H1 (cell line): Measurements from ENCODE around the gene PLSCR5. TPM values are rescaled to one million over a fixed set of nuclear protein-coding genes. Genes with fewer than 3 reads are reported as not detected.

Experiments
- CHD1 ChIP-seq: IDR thresholded peaks from 2 replicates; pipeline ENCODE4 v1.6.1; 2012; ENCODE audit warnings: low read depth, low read length, improper control_type of control experiment
- EGR1 ChIP-seq: IDR thresholded peaks from 2 replicates; pipeline ENCODE4 v1.6.1; 2011; ENCODE audit warnings: low read depth, low read length, borderline replicate concordance
- FOSL1 ChIP-seq: IDR thresholded peaks from 2 replicates; pipeline ENCODE4 v1.6.1; 2011; ENCODE audit warnings: mild to moderate bottlenecking, low read depth, low read length, moderate library complexity; ENCODE audit not compliant: insufficient read depth
- HDAC2 ChIP-seq, 2 experiments: fragments of 300-600 bp in 1 of 2; sonication (generic) in 1 of 2; IDR thresholded peaks; 2 replicates each; pipeline ENCODE4 v1.6.1; 2011 to 2012; ENCODE audit warnings: low read depth in 2 of 2, low read length in 2 of 2, mild to moderate bottlenecking in 2 of 2, moderate library complexity in 2 of 2, borderline replicate concordance in 1 of 2, inconsistent platforms in 1 of 2
- KDM4A ChIP-seq: IDR thresholded peaks from one replicate; pipeline ENCODE4 v1.7.1; 2012; ENCODE audit warnings: low read depth, mild to moderate bottlenecking, moderate library complexity, low read length, inconsistent platforms; ENCODE audit not compliant: severe bottlenecking
- PHF8 ChIP-seq: fragments of 200-600 bp; sonication (generic); conservative IDR thresholded peaks from 2 replicates; pipeline ENCODE4 v1.7.1; 2012; ENCODE audit warnings: low read depth, mild to moderate bottlenecking, inconsistent platforms, low read length, moderate library complexity
- SUZ12 ChIP-seq: fragments of 200-600 bp; sonication (generic); IDR thresholded peaks from 2 replicates; pipeline ENCODE4 v1.6.1; 2012; ENCODE audit warnings: mild to moderate bottlenecking, inconsistent platforms, low read length, moderate library complexity, mixed read lengths
- TEAD4 ChIP-seq: IDR thresholded peaks from 2 replicates; pipeline ENCODE4 v1.6.1; 2012; ENCODE audit warnings: low read depth, low read length, inconsistent platforms, mixed read lengths
- ZNF274 ChIP-seq: IDR thresholded peaks from 2 replicates; pipeline ENCODE4 v1.7.0; 2012; ENCODE audit warnings: low read length, borderline replicate concordance; ENCODE audit errors: extremely low read depth
- polyA plus RNA-seq, 7 experiments: library from polyadenylated mRNA; depleted of rRNA in 3 of 7; stranded (reverse) in 5 of 7; unstranded in 2 of 7; fragments of >200 nt in 5 of 7; fragments of 200-250 nt in 2 of 7; gene quantifications; 1 replicate in 5 of 7; 2 replicates in 1 of 7; 4 replicates in 1 of 7; pipeline versions ENCODE4 v1.2.1 to v1.2.3, GENCODE V29; 2011 to 2013; ENCODE audit warnings: missing spikeins in 2 of 7, mixed read lengths in 2 of 7
- total RNA-seq: library from RNA; stranded (reverse); fragmentation: NEBNext Ultra II Directional; extraction: Animal tissue kit (Norgen Biotek cat#: 25700); gene quantifications from 2 replicates; pipeline ENCODE4 v1.2.1, GENCODE V29; 2021
- TF ChIP-seq, protein P1 (sequence below): fragments of 300-600 bp; sonication (generic); IDR thresholded peaks from 2 replicates; pipeline ENCODE4 v1.7.1; 2012; ENCODE audit warnings: low read length, moderate library complexity, mild to moderate bottlenecking, inconsistent platforms; ENCODE audit not compliant: insufficient replicate concordance

The PLSCR5 gene
- total and polyA plus RNA-seq, 2 of the 8 experiments (the other 6 are each of a cell fraction or from before 2014, with no cell fraction given): not detected

DNA sequence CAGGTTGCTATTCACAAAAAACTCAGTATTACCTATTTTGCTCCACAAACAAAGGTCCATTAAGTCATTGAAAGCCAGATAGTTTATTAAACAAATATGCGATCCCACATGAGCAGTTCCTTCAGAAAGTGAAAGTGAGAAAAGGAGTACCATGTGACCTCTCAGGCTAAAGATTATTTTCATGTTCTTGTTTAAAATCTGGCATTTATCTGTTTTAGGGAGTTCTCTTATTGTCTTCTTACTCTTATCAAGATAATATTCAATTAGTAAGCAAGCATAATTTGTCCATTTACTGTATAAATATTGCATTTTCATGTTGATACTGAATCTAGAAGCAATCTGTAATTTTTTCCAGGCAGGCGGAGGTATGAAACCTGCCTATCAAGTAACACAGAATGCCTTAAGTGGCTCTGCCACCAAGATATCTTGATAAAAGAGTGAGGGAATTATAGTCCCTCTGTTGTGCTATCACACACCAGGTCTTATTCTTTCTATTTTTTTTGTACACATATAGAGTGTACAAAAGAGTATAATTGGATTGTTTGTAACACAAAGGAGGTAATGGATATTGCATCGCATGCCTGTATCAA lies 20.1 kb upstream of the PLSCR5 start (continued):
- TF ChIP-seq, protein P1, sequence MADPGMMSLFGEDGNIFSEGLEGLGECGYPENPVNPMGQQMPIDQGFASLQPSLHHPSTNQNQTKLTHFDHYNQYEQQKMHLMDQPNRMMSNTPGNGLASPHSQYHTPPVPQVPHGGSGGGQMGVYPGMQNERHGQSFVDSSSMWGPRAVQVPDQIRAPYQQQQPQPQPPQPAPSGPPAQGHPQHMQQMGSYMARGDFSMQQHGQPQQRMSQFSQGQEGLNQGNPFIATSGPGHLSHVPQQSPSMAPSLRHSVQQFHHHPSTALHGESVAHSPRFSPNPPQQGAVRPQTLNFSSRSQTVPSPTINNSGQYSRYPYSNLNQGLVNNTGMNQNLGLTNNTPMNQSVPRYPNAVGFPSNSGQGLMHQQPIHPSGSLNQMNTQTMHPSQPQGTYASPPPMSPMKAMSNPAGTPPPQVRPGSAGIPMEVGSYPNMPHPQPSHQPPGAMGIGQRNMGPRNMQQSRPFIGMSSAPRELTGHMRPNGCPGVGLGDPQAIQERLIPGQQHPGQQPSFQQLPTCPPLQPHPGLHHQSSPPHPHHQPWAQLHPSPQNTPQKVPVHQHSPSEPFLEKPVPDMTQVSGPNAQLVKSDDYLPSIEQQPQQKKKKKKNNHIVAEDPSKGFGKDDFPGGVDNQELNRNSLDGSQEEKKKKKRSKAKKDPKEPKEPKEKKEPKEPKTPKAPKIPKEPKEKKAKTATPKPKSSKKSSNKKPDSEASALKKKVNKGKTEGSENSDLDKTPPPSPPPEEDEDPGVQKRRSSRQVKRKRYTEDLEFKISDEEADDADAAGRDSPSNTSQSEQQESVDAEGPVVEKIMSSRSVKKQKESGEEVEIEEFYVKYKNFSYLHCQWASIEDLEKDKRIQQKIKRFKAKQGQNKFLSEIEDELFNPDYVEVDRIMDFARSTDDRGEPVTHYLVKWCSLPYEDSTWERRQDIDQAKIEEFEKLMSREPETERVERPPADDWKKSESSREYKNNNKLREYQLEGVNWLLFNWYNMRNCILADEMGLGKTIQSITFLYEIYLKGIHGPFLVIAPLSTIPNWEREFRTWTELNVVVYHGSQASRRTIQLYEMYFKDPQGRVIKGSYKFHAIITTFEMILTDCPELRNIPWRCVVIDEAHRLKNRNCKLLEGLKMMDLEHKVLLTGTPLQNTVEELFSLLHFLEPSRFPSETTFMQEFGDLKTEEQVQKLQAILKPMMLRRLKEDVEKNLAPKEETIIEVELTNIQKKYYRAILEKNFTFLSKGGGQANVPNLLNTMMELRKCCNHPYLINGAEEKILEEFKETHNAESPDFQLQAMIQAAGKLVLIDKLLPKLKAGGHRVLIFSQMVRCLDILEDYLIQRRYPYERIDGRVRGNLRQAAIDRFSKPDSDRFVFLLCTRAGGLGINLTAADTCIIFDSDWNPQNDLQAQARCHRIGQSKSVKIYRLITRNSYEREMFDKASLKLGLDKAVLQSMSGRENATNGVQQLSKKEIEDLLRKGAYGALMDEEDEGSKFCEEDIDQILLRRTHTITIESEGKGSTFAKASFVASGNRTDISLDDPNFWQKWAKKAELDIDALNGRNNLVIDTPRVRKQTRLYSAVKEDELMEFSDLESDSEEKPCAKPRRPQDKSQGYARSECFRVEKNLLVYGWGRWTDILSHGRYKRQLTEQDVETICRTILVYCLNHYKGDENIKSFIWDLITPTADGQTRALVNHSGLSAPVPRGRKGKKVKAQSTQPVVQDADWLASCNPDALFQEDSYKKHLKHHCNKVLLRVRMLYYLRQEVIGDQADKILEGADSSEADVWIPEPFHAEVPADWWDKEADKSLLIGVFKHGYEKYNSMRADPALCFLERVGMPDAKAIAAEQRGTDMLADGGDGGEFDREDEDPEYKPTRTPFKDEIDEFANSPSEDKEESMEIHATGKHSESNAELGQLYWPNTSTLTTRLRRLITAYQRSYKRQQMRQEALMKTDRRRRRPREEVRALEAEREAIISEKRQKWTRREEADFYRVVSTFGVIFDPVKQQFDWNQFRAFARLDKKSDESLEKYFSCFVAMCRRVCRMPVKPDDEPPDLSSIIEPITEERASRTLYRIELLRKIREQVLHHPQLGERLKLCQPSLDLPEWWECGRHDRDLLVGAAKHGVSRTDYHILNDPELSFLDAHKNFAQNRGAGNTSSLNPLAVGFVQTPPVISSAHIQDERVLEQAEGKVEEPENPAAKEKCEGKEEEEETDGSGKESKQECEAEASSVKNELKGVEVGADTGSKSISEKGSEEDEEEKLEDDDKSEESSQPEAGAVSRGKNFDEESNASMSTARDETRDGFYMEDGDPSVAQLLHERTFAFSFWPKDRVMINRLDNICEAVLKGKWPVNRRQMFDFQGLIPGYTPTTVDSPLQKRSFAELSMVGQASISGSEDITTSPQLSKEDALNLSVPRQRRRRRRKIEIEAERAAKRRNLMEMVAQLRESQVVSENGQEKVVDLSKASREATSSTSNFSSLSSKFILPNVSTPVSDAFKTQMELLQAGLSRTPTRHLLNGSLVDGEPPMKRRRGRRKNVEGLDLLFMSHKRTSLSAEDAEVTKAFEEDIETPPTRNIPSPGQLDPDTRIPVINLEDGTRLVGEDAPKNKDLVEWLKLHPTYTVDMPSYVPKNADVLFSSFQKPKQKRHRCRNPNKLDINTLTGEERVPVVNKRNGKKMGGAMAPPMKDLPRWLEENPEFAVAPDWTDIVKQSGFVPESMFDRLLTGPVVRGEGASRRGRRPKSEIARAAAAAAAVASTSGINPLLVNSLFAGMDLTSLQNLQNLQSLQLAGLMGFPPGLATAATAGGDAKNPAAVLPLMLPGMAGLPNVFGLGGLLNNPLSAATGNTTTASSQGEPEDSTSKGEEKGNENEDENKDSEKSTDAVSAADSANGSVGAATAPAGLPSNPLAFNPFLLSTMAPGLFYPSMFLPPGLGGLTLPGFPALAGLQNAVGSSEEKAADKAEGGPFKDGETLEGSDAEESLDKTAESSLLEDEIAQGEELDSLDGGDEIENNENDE: no peak
- no peak for TF ChIP-seq FOSL1
- no peak for TF ChIP-seq TEAD4
- TF ChIP-seq ZNF274: no peak
- no peak for TF ChIP-seq SUZ12
- TF ChIP-seq EGR1: no peak
- TF ChIP-seq PHF8: no peak
- TF ChIP-seq HDAC2 (IDR thresholded peaks at IDR 0.05; ENCODE audit: borderline replicate concordance in 1 of 2, low read depth in 2 of 2, low read length in 2 of 2): no peak
- TF ChIP-seq CHD1: no peak
- no peak for TF ChIP-seq KDM4A
